Smooth muscle cell (in vitro differentiated cells): ENCODE measurements around the gene SOST. TPM values are rescaled to one million over a fixed set of nuclear protein-coding genes. Genes with fewer than 3 reads are reported as not detected.

Experiments
- DNase-seq: peaks from one replicate; lab custom pipeline; 2025; ENCODE audit not compliant: unreplicated experiment; lab: John Stamatoyannopoulos, UW
- H2AFZ ChIP-seq: fragments of 200-600 bp; sonication (generic); 2 replicates; pipeline ENCODE4 v1.6.0; 2016; ENCODE audit warnings: antibody characterized with exemption, low read depth, mild to moderate bottlenecking
- H3F3A ChIP-seq: fragments of 200-600 bp; sonication (generic); 2 replicates; pipeline ENCODE4 v1.6.0; 2017; ENCODE audit warnings: antibody characterized with exemption, low read depth
- H3K27ac ChIP-seq: fragments of 200-600 bp; sonication (generic); 2 replicates; pipeline ENCODE4 v1.5.1; 2016; ENCODE audit warnings: low read depth, mild to moderate bottlenecking
- H3K27me3 ChIP-seq: fragments of 200-600 bp; sonication (generic); 2 replicates; pipeline ENCODE4 v1.6.1; 2016; ENCODE audit warnings: low read depth, mild to moderate bottlenecking
- H3K36me3 ChIP-seq: fragments of 200-600 bp; sonication (generic); 2 replicates; pipeline ENCODE4 v1.5.1; 2016; ENCODE audit warnings: low read depth
- H3K4me1 ChIP-seq: fragments of 200-600 bp; sonication (generic); 2 replicates; pipeline ENCODE4 v1.5.1; 2016; ENCODE audit warnings: low read depth
- H3K4me2 ChIP-seq: fragments of 200-600 bp; sonication (generic); 2 replicates; pipeline ENCODE4 v1.6.0; 2016; ENCODE audit warnings: mild to moderate bottlenecking
- H3K4me3 ChIP-seq: fragments of 200-600 bp; sonication (generic); 2 replicates; pipeline ENCODE4 v1.5.1; 2016; ENCODE audit warnings: mild to moderate bottlenecking
- H3K79me2 ChIP-seq: fragments of 200-600 bp; sonication (generic); 2 replicates; pipeline ENCODE4 v1.6.0; 2016; ENCODE audit warnings: low read depth, mild to moderate bottlenecking
- H3K9ac ChIP-seq: fragments of 200-600 bp; sonication (generic); 2 replicates; pipeline ENCODE4 v1.6.0; 2016; ENCODE audit warnings: low read depth
- H3K9me3 ChIP-seq: fragments of 200-600 bp; sonication (generic); replicated peaks from 2 replicates; pipeline ENCODE4 v1.5.1; 2016; ENCODE audit warnings: low read depth
- H4K20me1 ChIP-seq: fragments of 200-600 bp; sonication (generic); 2 replicates; pipeline ENCODE4 v1.6.0; 2016; ENCODE audit warnings: low read depth
- CTCF ChIP-seq: fragments of 200-600 bp; sonication (generic); IDR thresholded peaks from 2 replicates; pipeline ENCODE4 v1.5.1; 2017; ENCODE audit warnings: borderline replicate concordance, mild to moderate bottlenecking, antibody characterized with exemption; ENCODE audit not compliant: insufficient read depth, poor library complexity, severe bottlenecking
- WGBS: methylation state at CpG from one replicate; pipeline ENCODE4 v1.1.7; 2016; ENCODE audit warnings: low lambda C conversion rate; 5-methylcytosine and 5-hydroxymethylcytosine counted together
- polyA plus RNA-seq: library from polyadenylated mRNA; unstranded; fragments of >200 nt; fragmentation: Nextera tagmentation; extraction: Ambion mirVana; gene quantifications from 2 replicates; pipeline ENCODE4 v1.2.1, GENCODE V29; 2016
- total RNA-seq: library from RNA; depleted of rRNA; stranded (reverse); fragments of >200 nt; gene quantifications from 2 replicates; pipeline ENCODE4 v1.2.3, GENCODE V29; 2014

Gene SOST
- total RNA-seq (not detected in 2 replicates), polyA plus RNA-seq (not detected in 2 replicates)

DNA sequence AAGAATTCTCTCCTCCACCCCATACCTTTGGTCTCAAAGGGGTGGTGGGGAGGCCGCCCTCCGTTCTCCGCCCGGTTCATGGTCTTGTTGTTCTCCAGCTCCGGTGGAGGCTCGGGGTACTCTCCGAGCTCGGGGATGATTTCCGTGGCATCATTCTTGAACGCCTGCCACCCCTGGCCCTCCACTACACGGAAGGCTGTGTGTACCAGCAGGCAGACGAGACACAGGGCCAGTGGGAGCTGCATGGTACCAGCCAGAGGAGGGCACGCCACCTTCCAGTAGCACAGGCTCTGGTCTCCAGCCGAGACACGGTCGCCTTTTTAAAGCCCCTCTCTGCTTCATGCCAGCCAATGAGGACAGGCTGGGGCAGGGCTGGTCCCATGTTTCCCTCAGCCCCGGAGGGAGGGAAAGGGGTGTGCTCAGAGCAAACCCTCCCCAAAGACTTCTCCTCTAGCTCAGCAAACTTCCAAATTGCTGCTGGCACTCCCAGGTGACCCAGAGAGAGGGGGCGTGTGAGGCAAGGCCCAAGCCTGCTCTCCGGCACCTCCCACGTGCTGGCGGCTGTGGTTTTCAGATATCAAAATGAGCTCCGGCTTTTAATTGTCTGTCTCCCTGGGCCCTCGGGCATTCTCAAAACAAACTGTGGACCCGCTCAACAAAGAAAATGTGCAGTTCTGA lies at the start of gene SOST:
SOST (minus strand) TSS at position 295 of the 678 bp plus-strand sequence; CDS start at position 245, 50 bp downstream.
- peaks cover 34% of the 10 kb centered on the region for H3K27me3 ChIP-seq
- DNase-seq, result no peak
- TF ChIP-seq CTCF, result no peak
- no peak within 1 kb of the TSS for H2AFZ ChIP-seq
- no peak within 1 kb of the TSS for H3K27ac ChIP-seq
- H3F3A ChIP-seq, result no peaks in the 10 kb centered on the region
- H3K9ac ChIP-seq, result no peak within 1 kb of the TSS
- no peaks in the 10 kb centered on the region for H3K36me3 ChIP-seq
- no peak within 1 kb of the TSS for H3K4me2 ChIP-seq
- H3K79me2 ChIP-seq, result no peaks in the 10 kb centered on the region
- H4K20me1 ChIP-seq, result no peaks in the 10 kb centered on the region
- WGBS, result 88% methylated on average over 24 of the region's 24 CpGs
- no peaks in the 10 kb centered on the region for H3K9me3 ChIP-seq
- H3K4me1 ChIP-seq, result no peaks in the 10 kb centered on the region
- no peak within 1 kb of the TSS for H3K4me3 ChIP-seq

- no peaks in the 10 kb centered on the region for H4K20me1 ChIP-seq
- no peaks in the 10 kb centered on the region for H3K9me3 ChIP-seq
- H3K9ac ChIP-seq, result no peak overlapping the region
- H3K27me3 ChIP-seq, result no peaks in the 10 kb centered on the region
- H3K79me2 ChIP-seq, result no peaks in the 10 kb centered on the region
- 83% methylated on average over 4 of the region's 4 CpGs for WGBS
- H3K4me2 ChIP-seq, result no peak overlapping the region
- H3K4me3 ChIP-seq, result no peak overlapping the region
- H3K27ac ChIP-seq, result no peak overlapping the region
- TF ChIP-seq CTCF, result no peak
- H3K36me3 ChIP-seq, result no peaks in the 10 kb centered on the region
- H3K4me1 ChIP-seq, result no peaks in the 10 kb centered on the region
- DNase-seq, result no peak
- H3F3A ChIP-seq, result no peaks in the 10 kb centered on the region
- H2AFZ ChIP-seq, result no peak overlapping the region
Measured at GRCh38 chr17:43808076-43808475, 49.5 kb upstream of the SOST start.

GRCh38 chr17:43805117-43805516 lies 46.5 kb upstream of the SOST start:
- Histone ChIP-seq H3K27ac (no peak overlapping the region), H3K4me2 (no peak overlapping the region), H4K20me1 (no peaks in the 10 kb centered on the region), H3K9me3 (no peaks in the 10 kb centered on the region), H3K4me1 (no peaks in the 10 kb centered on the region), H3K27me3 (no peaks in the 10 kb centered on the region), H3K4me3 (no peak overlapping the region), H3K79me2 (no peaks in the 10 kb centered on the region), H2AFZ (no peak overlapping the region), H3K9ac (no peak overlapping the region), H3F3A (no peaks in the 10 kb centered on the region), H3K36me3 (no peaks in the 10 kb centered on the region)
- no peak for DNase-seq
- TF ChIP-seq CTCF, result no peak

- Histone ChIP-seq H3K27me3 (no peaks in the 10 kb centered on the region), H3K36me3 (no peaks in the 10 kb centered on the region), H3K79me2 (no peaks in the 10 kb centered on the region), H3K4me2 (no peak overlapping the region), H3K9ac (no peak overlapping the region), H3K27ac (no peak overlapping the region), H3F3A (no peaks in the 10 kb centered on the region), H4K20me1 (no peaks in the 10 kb centered on the region), H3K9me3 (no peaks in the 10 kb centered on the region), H2AFZ (no peak overlapping the region), H3K4me1 (no peaks in the 10 kb centered on the region), H3K4me3 (no peak overlapping the region)
- WGBS, result 67% methylated on average over 4 of the region's 4 CpGs
- DNase-seq, result no peak
- no peak for TF ChIP-seq CTCF
Measured at GRCh38 chr17:43803758-43804157, 45.2 kb upstream of the SOST start.
